Measurements from ENCODE around the gene WDR47. TPM values are rescaled to one million over a fixed set of nuclear protein-coding genes. Genes with fewer than 3 reads are reported as not detected.

The WDR47 gene
- total RNA-seq, 1 experiment from 2014 or later, result 21.0 TPM

DNA sequence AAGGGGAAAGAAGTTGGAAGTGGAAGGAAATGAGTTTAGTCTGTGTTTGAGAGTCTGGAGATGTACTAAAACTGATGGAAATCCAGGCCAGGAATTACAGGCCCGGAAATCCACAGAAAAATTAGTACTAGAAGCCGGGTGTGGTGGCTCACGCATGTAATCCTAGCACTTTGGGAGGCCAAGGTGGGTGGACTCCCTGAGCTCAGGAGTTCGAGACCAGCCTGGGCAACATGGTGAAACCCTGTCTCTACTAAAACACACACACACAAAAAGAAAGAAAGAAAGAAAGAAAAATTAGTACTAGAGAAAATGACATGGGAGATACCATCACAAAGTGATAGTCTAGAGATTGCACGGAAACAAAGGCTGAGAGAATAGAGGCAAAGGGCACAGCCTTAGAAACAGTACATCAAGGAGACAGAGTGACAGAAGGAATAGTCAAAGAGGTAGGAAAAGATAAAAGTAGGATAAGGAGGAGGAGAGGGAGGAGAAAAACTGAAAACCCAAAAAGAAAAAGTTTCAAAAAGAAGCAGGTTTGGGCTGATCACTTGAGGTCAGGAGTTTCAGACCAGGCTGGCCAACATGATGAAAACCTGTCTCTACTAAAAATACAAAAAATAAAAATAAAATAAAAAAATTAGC is 38.7 kb upstream of the WDR47 start:
- Histone ChIP-seq H3K27me3 (replicated peaks; ENCODE audit: insufficient read depth, low read depth, low read length, poor library complexity) (no peaks in the 10 kb centered on the region), H3K9me3 (ENCODE audit: low read depth, low read length, poor library complexity, severe bottlenecking) (no peaks in the 10 kb centered on the region), H3K27ac (ENCODE audit: low read depth, low read length, poor library complexity, severe bottlenecking) (no peak overlapping the region), H3K36me3 (ENCODE audit: insufficient read depth, low read length, poor library complexity, severe bottlenecking) (no peaks in the 10 kb centered on the region), H3K4me3 (ENCODE audit: low read depth, low read length, poor library complexity, severe bottlenecking) (no peak overlapping the region), H3K4me1 (ENCODE audit: insufficient read depth, low read length, poor library complexity, severe bottlenecking) (no peaks in the 10 kb centered on the region)
- intact Hi-C loops (cut with micrococcal nuclease; ENCODE audit: unreplicated experiment), result no loop called here
- POLR2A ChIA-PET (ENCODE audit: low non-redundant PET), result no interaction called here
- BruUV-seq (replicated peaks), result no TSS peak
- TF ChIP-seq, protein P1, sequence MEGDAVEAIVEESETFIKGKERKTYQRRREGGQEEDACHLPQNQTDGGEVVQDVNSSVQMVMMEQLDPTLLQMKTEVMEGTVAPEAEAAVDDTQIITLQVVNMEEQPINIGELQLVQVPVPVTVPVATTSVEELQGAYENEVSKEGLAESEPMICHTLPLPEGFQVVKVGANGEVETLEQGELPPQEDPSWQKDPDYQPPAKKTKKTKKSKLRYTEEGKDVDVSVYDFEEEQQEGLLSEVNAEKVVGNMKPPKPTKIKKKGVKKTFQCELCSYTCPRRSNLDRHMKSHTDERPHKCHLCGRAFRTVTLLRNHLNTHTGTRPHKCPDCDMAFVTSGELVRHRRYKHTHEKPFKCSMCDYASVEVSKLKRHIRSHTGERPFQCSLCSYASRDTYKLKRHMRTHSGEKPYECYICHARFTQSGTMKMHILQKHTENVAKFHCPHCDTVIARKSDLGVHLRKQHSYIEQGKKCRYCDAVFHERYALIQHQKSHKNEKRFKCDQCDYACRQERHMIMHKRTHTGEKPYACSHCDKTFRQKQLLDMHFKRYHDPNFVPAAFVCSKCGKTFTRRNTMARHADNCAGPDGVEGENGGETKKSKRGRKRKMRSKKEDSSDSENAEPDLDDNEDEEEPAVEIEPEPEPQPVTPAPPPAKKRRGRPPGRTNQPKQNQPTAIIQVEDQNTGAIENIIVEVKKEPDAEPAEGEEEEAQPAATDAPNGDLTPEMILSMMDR (conservative IDR thresholded peaks at IDR 0.05; ENCODE audit: low read depth, low read length), result no peak
- no peak for TF ChIP-seq EZH2 (IDR thresholded peaks at IDR 0.05; ENCODE audit: borderline replicate concordance, low read depth, low read length, poor library complexity, severe bottlenecking)
- CTCF ChIA-PET, result no interaction called here
- no peak for DNase-seq (ENCODE audit: low spot score)

DNA sequence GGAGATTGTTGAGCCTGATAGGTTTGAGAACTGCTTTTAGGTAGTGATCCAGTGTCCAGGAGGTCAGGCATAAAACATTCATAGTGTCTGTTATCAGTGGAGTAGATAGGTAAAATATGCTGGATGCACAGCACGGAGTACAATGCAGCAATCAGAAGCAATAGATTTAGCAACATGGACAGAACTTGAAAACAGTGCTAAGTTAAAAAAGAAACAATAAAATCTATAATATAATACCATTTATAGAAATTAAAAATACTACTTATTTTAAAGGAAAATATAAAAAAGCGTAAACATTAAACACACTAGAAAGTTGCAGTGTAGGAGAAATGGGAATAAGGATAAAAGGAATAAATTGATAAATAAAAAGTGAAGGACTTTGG is 37.3 kb upstream of the WDR47 start:
- no peak overlapping the region for H3K4me3 ChIP-seq (ENCODE audit: low read depth, low read length, poor library complexity, severe bottlenecking)
- H3K4me1 ChIP-seq (ENCODE audit: insufficient read depth, low read length, poor library complexity, severe bottlenecking), result peaks cover 4% of the 10 kb centered on the region
- TF ChIP-seq, protein P1 (conservative IDR thresholded peaks at IDR 0.05; ENCODE audit: low read depth, low read length), result no peak
- no peak for TF ChIP-seq EZH2 (IDR thresholded peaks at IDR 0.05; ENCODE audit: borderline replicate concordance, low read depth, low read length, poor library complexity, severe bottlenecking)
- no peaks in the 10 kb centered on the region for H3K9me3 ChIP-seq (ENCODE audit: low read depth, low read length, poor library complexity, severe bottlenecking)
- no TSS peak for BruUV-seq (replicated peaks)
- H3K27me3 ChIP-seq (replicated peaks; ENCODE audit: insufficient read depth, low read depth, low read length, poor library complexity), result no peaks in the 10 kb centered on the region
- no peak for DNase-seq (ENCODE audit: low spot score)
- ChIA-PET CTCF (no interaction called here), POLR2A (ENCODE audit: low non-redundant PET) (no interaction called here)
- no peaks in the 10 kb centered on the region for H3K36me3 ChIP-seq (ENCODE audit: insufficient read depth, low read length, poor library complexity, severe bottlenecking)
- H3K27ac ChIP-seq (ENCODE audit: low read depth, low read length, poor library complexity, severe bottlenecking), result no peak overlapping the region
- intact Hi-C loops (cut with micrococcal nuclease; ENCODE audit: unreplicated experiment), result no loop called here

DNA sequence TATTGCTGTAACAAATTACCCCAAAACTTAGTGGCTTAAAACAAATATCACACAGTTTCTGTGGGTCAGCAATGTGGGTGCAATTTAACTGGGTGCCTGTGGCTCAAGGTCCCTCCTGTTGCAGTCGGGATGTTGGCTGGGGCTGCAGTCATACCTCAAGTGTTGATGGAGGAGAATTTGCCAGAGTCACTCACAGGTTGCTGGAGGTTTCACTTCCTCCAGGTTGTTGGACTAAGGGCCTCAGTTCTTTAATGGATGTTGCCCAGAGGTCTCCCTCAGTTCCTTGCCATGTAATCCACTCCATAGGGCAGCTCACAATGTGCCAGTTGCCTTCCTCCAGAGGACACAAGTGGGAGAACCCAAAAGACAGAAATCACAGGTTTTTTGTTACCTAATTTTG is 36.4 kb upstream of the WDR47 start:
- CTCF ChIA-PET, result interaction anchor here (0.5 kb wide), 1 partner anchor 11 kb away, joined by 4 read pairs; no protein-coding TSS in a partner anchor
- POLR2A ChIA-PET (ENCODE audit: low non-redundant PET), result interaction anchor here (0.7 kb wide), 1 partner anchor 387 kb away, joined by 7 read pairs; no protein-coding TSS in a partner anchor

More for the DNA sequence above, 36.4 kb upstream of the WDR47 start:
- Histone ChIP-seq H3K4me1 (ENCODE audit: insufficient read depth, low read length, poor library complexity, severe bottlenecking) (peaks cover 4% of the 10 kb centered on the region), H3K27me3 (replicated peaks; ENCODE audit: insufficient read depth, low read depth, low read length, poor library complexity) (no peaks in the 10 kb centered on the region), H3K4me3 (ENCODE audit: low read depth, low read length, poor library complexity, severe bottlenecking) (no peak overlapping the region), H3K9me3 (ENCODE audit: low read depth, low read length, poor library complexity, severe bottlenecking) (no peaks in the 10 kb centered on the region), H3K36me3 (ENCODE audit: insufficient read depth, low read length, poor library complexity, severe bottlenecking) (no peaks in the 10 kb centered on the region), H3K27ac (ENCODE audit: low read depth, low read length, poor library complexity, severe bottlenecking) (no peak overlapping the region)
- no peak for TF ChIP-seq EZH2 (IDR thresholded peaks at IDR 0.05; ENCODE audit: borderline replicate concordance, low read depth, low read length, poor library complexity, severe bottlenecking)
- TF ChIP-seq, protein P1 (conservative IDR thresholded peaks at IDR 0.05; ENCODE audit: low read depth, low read length), result no peak
- DNase-seq (ENCODE audit: low spot score), result no peak
- no TSS peak for BruUV-seq (replicated peaks)
- intact Hi-C loops (cut with micrococcal nuclease; ENCODE audit: unreplicated experiment), result no loop called here
